Stimulated activated CD4-positive, alpha-beta T cell treated with anti-CD3 and anti-CD28 coated beads, TNF-alpha, amount 100 ng/mL, for 1 hour (primary cell): Measurements from ENCODE around the gene BNIP3.

Experiments used
- DNase-seq, 3 donors: peaks; one replicate each; pipeline ENCODE4 v3.0.0-alpha.2; 2020; ENCODE audit warnings: low read depth in 3 of 3, low spot score in 1 of 3

The BNIP3 gene

GRCh38 chr10:131981429-131982184 is at the start of gene BNIP3:
Gene BNIP3 (minus strand): TSS chr10:131981923. CDS start chr10:131981806, 117 bp downstream.
- peak; percentile 87 to 97 (median 93) for DNase-seq

- no peak for DNase-seq
Observed at GRCh38 chr10:132030898-132031463, 49.3 kb upstream of the BNIP3 start.

- DNase-seq: no peak
Observed at GRCh38 chr10:132028706-132029105, 47.0 kb upstream of the BNIP3 start.

- DNase-seq: no peak
Observed at GRCh38 chr10:132027423-132027983, 45.8 kb upstream of the BNIP3 start.

GRCh38 chr10:132023092-132023811 is 41.5 kb upstream of the BNIP3 start:
- peak; percentile 20 to 77 (median 55) for DNase-seq

- DNase-seq: no peak
Observed at GRCh38 chr10:132022241-132022640, 40.5 kb upstream of the BNIP3 start.

GRCh38 chr10:132021504-132022143 is 39.9 kb upstream of the BNIP3 start:
- no peak for DNase-seq

GRCh38 chr10:132021046-132021445 is 39.3 kb upstream of the BNIP3 start:
- DNase-seq: no peak

- no peak for DNase-seq
Observed at GRCh38 chr10:132020456-132020855, 38.7 kb upstream of the BNIP3 start.

- no peak for DNase-seq
Observed at GRCh38 chr10:132019366-132019765, 37.6 kb upstream of the BNIP3 start.

- no peak for DNase-seq
Observed at GRCh38 chr10:132018446-132018845, 36.7 kb upstream of the BNIP3 start.

- no peak for DNase-seq
Observed at GRCh38 chr10:132016514-132016913, 34.8 kb upstream of the BNIP3 start.

- DNase-seq: no peak
Observed at GRCh38 chr10:132011445-132011844, 29.7 kb upstream of the BNIP3 start.

GRCh38 chr10:132011024-132011423 is 29.3 kb upstream of the BNIP3 start:
- DNase-seq: no peak

- no peak for DNase-seq
Observed at GRCh38 chr10:132010483-132010882, 28.8 kb upstream of the BNIP3 start.

GRCh38 chr10:132009575-132009974 is 27.9 kb upstream of the BNIP3 start:
- no peak for DNase-seq

- DNase-seq: no peak
Observed at GRCh38 chr10:132007681-132008080, 26.0 kb upstream of the BNIP3 start.

GRCh38 chr10:132006966-132007365 is 25.2 kb upstream of the BNIP3 start:
- DNase-seq: no peak

- DNase-seq: no peak
Observed at GRCh38 chr10:132005147-132005546, 23.4 kb upstream of the BNIP3 start.

- DNase-seq: no peak
Observed at GRCh38 chr10:132004052-132004451, 22.3 kb upstream of the BNIP3 start.

- no peak for DNase-seq
Observed at GRCh38 chr10:132003282-132003924, 21.7 kb upstream of the BNIP3 start.
